ENCODE measurements around the gene SKI.

GRCh38 chr1:2250721-2251281 is 22.7 kb downstream of the SKI start:
- TF ChIP-seq GATA3 (IDR thresholded peaks at IDR 0.05; ENCODE audit: low read depth, low read length) (no peak), GATA2 (IDR thresholded peaks at IDR 0.05; ENCODE audit: low read depth, low read length) (no peak)

Data from SH-SY5Y (cell line).